Mononuclear cell (primary cell): ENCODE measurements around the gene GLTP. TPM values are rescaled to one million over a fixed set of nuclear protein-coding genes. Genes with fewer than 3 reads are reported as not detected.
"Not testable (repeated sequence)": the region's sequence is repeated elsewhere in the genome, so short reads cannot be mapped to it uniquely, and the experiment has no call there.

Source experiments
- H3K27me3 ChIP-seq: 2 replicates; pipeline ENCODE4 v1.6.0; 2011; ENCODE audit warnings: low read length, control low read depth; ENCODE audit not compliant: insufficient read depth
- H3K4me1 ChIP-seq: 2 replicates; pipeline ENCODE4 v1.5.1; 2011; ENCODE audit warnings: mild to moderate bottlenecking, low read length, control low read depth; ENCODE audit not compliant: insufficient read depth
- H3K4me3 ChIP-seq: 2 replicates; pipeline ENCODE4 v1.5.1; 2011; ENCODE audit warnings: mild to moderate bottlenecking, low read length, moderate library complexity
- H3K9me3 ChIP-seq: 2 replicates; pipeline ENCODE4 v1.5.1; 2011; ENCODE audit warnings: low read depth, mild to moderate bottlenecking, control low read depth, low read length
- total RNA-seq: library from RNA; depleted of rRNA; stranded (reverse); fragments of >200 nt; gene quantifications from one replicate; pipeline ENCODE4 v1.2.3, GENCODE V29; 2012

Gene GLTP
- total RNA-seq, 1 donor: 63.0 TPM

- Histone ChIP-seq H3K4me1 (no peaks in the 10 kb centered on the region), H3K27me3 (no peaks in the 10 kb centered on the region)
Measured at GRCh38 chr12:109915171-109916040, 35.1 kb upstream of the GLTP start.

GRCh38 chr12:109914461-109914860, 34.1 kb upstream of the GLTP start:
- Histone ChIP-seq H3K9me3 (no peaks in the 10 kb centered on the region), H3K4me1 (no peaks in the 10 kb centered on the region), H3K4me3 (no peak overlapping the region), H3K27me3 (no peaks in the 10 kb centered on the region)

More at GRCh38 chr12:109915171-109916040, 35.1 kb upstream of the GLTP start:
- Histone ChIP-seq H3K4me3 (no peak overlapping the region), H3K9me3 (no peaks in the 10 kb centered on the region)

- Histone ChIP-seq H3K27me3 (no peaks in the 10 kb centered on the region), H3K4me3 (no peak overlapping the region), H3K9me3 (no peaks in the 10 kb centered on the region), H3K4me1 (no peaks in the 10 kb centered on the region)
Measured at GRCh38 chr12:109912855-109913321, 32.5 kb upstream of the GLTP start.

DNA sequence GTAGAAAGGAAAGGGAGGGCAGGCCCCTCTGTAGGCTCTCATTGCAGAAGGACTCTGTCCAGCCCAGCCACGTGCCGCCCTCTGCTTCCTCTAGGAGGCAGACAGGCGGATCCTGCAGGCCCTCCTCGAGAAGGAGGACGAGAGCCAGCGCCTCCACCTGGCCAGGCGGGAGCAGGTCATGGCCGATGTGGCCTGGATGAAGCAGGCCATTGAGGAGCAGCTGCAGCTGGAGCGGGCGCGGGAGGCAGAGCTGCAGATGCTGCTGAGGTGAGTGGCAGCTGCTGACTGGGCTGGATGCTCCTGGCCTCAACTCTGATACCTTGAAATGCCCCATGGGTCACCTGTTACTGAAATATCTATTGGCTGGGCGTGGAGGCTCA, 30.6 kb upstream of the GLTP start:
- no peaks in the 10 kb centered on the region for H3K9me3 ChIP-seq
- H3K4me1 ChIP-seq: no peaks in the 10 kb centered on the region
- no peak overlapping the region for H3K4me3 ChIP-seq
- H3K27me3 ChIP-seq: no peaks in the 10 kb centered on the region

GRCh38 chr12:109910254-109910968, 30.1 kb upstream of the GLTP start:
- Histone ChIP-seq H3K4me3 (no peak overlapping the region), H3K27me3 (no peaks in the 10 kb centered on the region), H3K9me3 (no peaks in the 10 kb centered on the region), H3K4me1 (no peaks in the 10 kb centered on the region)

- no peak overlapping the region for H3K4me3 ChIP-seq
- H3K27me3 ChIP-seq: no peaks in the 10 kb centered on the region
- peaks cover 16% of the 10 kb centered on the region for H3K4me1 ChIP-seq
- no peaks in the 10 kb centered on the region for H3K9me3 ChIP-seq
Measured at GRCh38 chr12:109905301-109905700, 25.0 kb upstream of the GLTP start.

DNA sequence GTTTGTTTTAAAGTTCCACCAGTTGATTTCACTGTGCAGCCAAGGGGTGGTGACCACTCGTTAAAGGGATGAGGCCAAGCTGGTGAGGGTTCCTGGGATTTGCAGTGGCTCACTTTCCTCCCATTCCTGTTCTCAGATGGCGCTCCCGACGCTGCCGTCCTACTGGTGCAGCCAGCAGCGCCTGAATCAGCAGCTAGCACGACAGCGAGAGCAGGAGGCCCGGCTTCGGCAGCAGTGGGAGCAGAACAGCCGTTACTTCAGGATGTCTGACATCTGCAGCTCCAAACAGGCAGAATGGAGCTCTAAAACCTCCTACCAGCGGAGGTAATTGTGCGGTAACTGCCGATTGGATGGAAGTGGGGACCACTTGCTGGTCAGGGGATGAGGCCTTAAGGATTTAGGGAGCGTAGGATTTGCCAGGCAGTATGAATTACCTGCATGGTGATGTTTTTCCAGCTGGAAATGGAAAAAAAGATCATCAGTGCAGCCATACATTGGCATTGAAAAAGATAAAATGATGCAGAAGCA, 22.6 kb upstream of the GLTP start:
- peaks cover 25% of the 10 kb centered on the region for H3K4me1 ChIP-seq
- no peak overlapping the region for H3K4me3 ChIP-seq
- H3K9me3 ChIP-seq: no peaks in the 10 kb centered on the region
- no peaks in the 10 kb centered on the region for H3K27me3 ChIP-seq

DNA sequence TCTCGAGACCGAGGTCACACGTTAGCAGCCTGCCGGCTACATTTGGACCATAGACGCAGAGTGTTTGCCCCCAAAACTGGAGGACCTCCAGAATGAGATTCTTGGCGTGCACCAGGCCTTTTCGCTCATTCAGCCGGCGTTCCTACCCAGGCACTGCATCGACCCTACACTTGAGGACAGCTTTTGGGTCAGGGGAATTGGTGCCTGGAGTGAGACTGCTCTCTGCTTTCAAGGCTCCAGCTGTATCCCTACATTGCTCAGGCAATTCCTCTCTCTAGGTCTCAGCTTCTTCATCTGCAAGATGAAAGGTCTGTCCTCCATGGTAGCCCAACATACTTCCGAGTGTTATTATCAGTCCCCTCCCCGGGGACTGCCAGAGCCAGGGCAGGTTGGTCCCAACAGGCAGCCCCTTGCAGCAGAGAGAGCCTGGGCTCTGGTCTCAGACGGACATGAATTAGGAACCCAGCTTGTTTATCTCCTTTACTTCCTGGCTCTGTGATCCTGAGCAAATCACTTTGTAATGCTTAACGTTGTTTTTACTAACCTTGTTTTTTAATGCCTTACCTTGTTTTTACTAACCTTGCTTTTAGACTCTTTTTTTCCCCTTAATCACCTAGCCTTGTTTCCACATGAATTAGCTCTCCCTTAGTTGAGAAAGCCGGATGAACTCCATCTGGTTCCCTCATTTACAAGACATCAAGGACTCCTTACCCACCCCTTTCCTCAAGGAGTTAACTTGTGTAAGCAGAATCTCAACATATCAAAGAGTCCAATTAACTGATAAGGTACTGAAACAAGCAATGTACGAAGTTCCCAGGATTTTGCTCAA, 20.6 kb upstream of the GLTP start:
- no peaks in the 10 kb centered on the region for H3K27me3 ChIP-seq
- H3K4me1 ChIP-seq: peaks cover 25% of the 10 kb centered on the region
- peak overlapping the region; percentile 92 for H3K4me3 ChIP-seq
- no peaks in the 10 kb centered on the region for H3K9me3 ChIP-seq

GRCh38 chr12:109899783-109900751, 19.7 kb upstream of the GLTP start, which contains the start of gene TCHP:
TCHP (plus strand) TSS chr12:109900274; CDS start chr12:109903027, 2,753 bp downstream.
- Histone ChIP-seq H3K4me1 (peaks cover 25% of the 10 kb centered on the region), H3K4me3 (peak within 1 kb of the TSS; percentile 92), H3K27me3 (no peaks in the 10 kb centered on the region), H3K9me3 (no peaks in the 10 kb centered on the region)

GRCh38 chr12:109899345-109899744, 19.0 kb upstream of the GLTP start:
- H3K27me3 ChIP-seq, H3K4me3 ChIP-seq, H3K9me3 ChIP-seq: not testable (repeated sequence)
- peaks cover 25% of the 10 kb centered on the region for H3K4me1 ChIP-seq

- peaks cover 44% of the 10 kb centered on the region for H3K4me1 ChIP-seq
- H3K27me3 ChIP-seq: no peaks in the 10 kb centered on the region
- no peaks in the 10 kb centered on the region for H3K9me3 ChIP-seq
- no peak overlapping the region for H3K4me3 ChIP-seq
Measured at GRCh38 chr12:109897029-109897428, 16.7 kb upstream of the GLTP start.

- peaks cover 36% of the 10 kb centered on the region for H3K4me1 ChIP-seq
- H3K4me3 ChIP-seq: no peak overlapping the region
- H3K9me3 ChIP-seq: no peaks in the 10 kb centered on the region
- no peaks in the 10 kb centered on the region for H3K27me3 ChIP-seq
Measured at GRCh38 chr12:109896188-109896587, 15.8 kb upstream of the GLTP start.

GRCh38 chr12:109894939-109895338, 14.6 kb upstream of the GLTP start:
- Histone ChIP-seq H3K4me1 (peaks cover 36% of the 10 kb centered on the region), H3K4me3 (no peak overlapping the region), H3K9me3 (no peaks in the 10 kb centered on the region), H3K27me3 (no peaks in the 10 kb centered on the region)
